Measurements from ENCODE around the gene RTL10. TPM values are rescaled to one million over a fixed set of nuclear protein-coding genes. Genes with fewer than 3 reads are reported as not detected.
A peak's percentile ranks its signal among the peaks of the same experiment; 100 is the strongest.

Gene RTL10
- total and polyA plus RNA-seq, 2 of the 13 experiments (the other 11 are each of a cell fraction or from before 2014, with no cell fraction given) = 14.1 to 15.8 TPM

DNA sequence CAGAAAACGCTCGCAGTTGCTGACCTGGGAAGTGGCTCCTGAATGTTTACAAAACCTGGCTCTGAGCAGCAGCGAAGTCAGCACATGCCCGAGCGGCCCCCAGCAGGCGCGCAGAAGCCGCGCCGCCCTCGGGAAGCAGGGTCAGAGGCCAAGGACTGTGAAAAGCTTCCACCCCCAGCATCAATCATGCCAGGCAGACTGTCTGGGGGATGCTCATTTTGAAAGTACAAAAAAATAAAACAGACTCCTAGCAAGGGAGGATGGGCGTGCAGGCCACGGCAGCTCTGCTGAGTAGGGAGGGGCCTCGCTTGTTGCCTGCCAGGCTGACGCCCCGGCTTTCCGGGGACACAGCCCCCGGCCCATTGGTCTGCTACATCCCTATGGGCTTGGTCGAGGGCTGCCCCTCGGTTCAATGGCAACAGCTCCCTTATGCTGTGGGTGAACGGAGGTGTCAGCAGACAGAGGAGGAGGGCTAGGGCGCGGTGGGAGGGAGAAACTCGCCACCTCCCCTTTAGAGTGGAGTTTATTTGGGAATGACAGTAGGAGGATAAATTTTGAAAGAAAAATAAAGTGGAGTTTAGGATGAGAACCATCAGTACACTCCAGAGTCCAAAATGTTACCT is 37.7 kb upstream of the RTL10 start (continued):
- TF ChIP-seq ATM (IDR thresholded peaks at IDR 0.05; ENCODE audit: borderline replicate concordance) = no peak
- peak in 1 of 2 experiments; percentile 60; a peak in 2 of 4 replicates for TF ChIP-seq EP300 (IDR thresholded peaks at IDR 0.05; ENCODE audit: low read depth in 2 of 2, low read length in 2 of 2)
- peak; percentile 51; the same call in 1 of the 2 replicates for TF ChIP-seq EP300 (CRISPR knock-in tag; IDR thresholded peaks at IDR 0.05; ENCODE audit: borderline replicate concordance)
- TF ChIP-seq, protein P1, sequence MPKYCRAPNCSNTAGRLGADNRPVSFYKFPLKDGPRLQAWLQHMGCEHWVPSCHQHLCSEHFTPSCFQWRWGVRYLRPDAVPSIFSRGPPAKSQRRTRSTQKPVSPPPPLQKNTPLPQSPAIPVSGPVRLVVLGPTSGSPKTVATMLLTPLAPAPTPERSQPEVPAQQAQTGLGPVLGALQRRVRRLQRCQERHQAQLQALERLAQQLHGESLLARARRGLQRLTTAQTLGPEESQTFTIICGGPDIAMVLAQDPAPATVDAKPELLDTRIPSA (CRISPR knock-in tag; IDR thresholded peaks at IDR 0.05; ENCODE audit: borderline replicate concordance) = peak; percentile 94
- TF ChIP-seq, protein P2, sequence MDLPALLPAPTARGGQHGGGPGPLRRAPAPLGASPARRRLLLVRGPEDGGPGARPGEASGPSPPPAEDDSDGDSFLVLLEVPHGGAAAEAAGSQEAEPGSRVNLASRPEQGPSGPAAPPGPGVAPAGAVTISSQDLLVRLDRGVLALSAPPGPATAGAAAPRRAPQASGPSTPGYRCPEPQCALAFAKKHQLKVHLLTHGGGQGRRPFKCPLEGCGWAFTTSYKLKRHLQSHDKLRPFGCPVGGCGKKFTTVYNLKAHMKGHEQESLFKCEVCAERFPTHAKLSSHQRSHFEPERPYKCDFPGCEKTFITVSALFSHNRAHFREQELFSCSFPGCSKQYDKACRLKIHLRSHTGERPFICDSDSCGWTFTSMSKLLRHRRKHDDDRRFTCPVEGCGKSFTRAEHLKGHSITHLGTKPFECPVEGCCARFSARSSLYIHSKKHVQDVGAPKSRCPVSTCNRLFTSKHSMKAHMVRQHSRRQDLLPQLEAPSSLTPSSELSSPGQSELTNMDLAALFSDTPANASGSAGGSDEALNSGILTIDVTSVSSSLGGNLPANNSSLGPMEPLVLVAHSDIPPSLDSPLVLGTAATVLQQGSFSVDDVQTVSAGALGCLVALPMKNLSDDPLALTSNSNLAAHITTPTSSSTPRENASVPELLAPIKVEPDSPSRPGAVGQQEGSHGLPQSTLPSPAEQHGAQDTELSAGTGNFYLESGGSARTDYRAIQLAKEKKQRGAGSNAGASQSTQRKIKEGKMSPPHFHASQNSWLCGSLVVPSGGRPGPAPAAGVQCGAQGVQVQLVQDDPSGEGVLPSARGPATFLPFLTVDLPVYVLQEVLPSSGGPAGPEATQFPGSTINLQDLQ (CRISPR knock-in tag; IDR thresholded peaks at IDR 0.05) = peak; percentile 92
- TF ChIP-seq HOXA5 (CRISPR knock-in tag; IDR thresholded peaks at IDR 0.05) = peak; percentile 98
- TF ChIP-seq ZSCAN12 (CRISPR knock-in tag; IDR thresholded peaks at IDR 0.05) = peak; percentile 99
- TF ChIP-seq ZFP82 (CRISPR knock-in tag; IDR thresholded peaks at IDR 0.05; ENCODE audit: borderline replicate concordance) = peak; percentile 93; the same call in 1 of the 2 replicates
- TF ChIP-seq REL (CRISPR knock-in tag; conservative IDR thresholded peaks at IDR 0.05) = peak; percentile 86; the same call in 1 of the 2 replicates
- TF ChIP-seq ZNF772 (CRISPR knock-in tag; IDR thresholded peaks at IDR 0.05) = peak; percentile 99
- TF ChIP-seq, protein P3, sequence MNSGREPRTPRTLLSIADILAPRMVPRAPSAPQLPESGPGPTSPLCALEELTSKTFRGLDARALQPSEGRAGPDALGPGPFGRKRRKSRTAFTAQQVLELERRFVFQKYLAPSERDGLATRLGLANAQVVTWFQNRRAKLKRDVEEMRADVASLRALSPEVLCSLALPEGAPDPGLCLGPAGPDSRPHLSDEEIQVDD (CRISPR knock-in tag; IDR thresholded peaks at IDR 0.05; ENCODE audit: borderline replicate concordance) = peak; percentile 94; the same call in 1 of the 2 replicates
- TF ChIP-seq ZNF547 (CRISPR knock-in tag; IDR thresholded peaks at IDR 0.05) = peak; percentile 98
- peak; percentile 98 for TF ChIP-seq SNAI1 (CRISPR knock-in tag; IDR thresholded peaks at IDR 0.05; ENCODE audit: borderline replicate concordance)
- TF ChIP-seq KLF11 (CRISPR knock-in tag; IDR thresholded peaks at IDR 0.05) = peak; percentile 98
- no peak for TF ChIP-seq CHD4 (IDR thresholded peaks at IDR 0.05; ENCODE audit: borderline replicate concordance, low read length)
- peak; percentile 52; the same call in 1 of the 2 replicates for TF ChIP-seq CHCHD3 (CRISPR knock-in tag; IDR thresholded peaks at IDR 0.05)
- TF ChIP-seq, protein P4, sequence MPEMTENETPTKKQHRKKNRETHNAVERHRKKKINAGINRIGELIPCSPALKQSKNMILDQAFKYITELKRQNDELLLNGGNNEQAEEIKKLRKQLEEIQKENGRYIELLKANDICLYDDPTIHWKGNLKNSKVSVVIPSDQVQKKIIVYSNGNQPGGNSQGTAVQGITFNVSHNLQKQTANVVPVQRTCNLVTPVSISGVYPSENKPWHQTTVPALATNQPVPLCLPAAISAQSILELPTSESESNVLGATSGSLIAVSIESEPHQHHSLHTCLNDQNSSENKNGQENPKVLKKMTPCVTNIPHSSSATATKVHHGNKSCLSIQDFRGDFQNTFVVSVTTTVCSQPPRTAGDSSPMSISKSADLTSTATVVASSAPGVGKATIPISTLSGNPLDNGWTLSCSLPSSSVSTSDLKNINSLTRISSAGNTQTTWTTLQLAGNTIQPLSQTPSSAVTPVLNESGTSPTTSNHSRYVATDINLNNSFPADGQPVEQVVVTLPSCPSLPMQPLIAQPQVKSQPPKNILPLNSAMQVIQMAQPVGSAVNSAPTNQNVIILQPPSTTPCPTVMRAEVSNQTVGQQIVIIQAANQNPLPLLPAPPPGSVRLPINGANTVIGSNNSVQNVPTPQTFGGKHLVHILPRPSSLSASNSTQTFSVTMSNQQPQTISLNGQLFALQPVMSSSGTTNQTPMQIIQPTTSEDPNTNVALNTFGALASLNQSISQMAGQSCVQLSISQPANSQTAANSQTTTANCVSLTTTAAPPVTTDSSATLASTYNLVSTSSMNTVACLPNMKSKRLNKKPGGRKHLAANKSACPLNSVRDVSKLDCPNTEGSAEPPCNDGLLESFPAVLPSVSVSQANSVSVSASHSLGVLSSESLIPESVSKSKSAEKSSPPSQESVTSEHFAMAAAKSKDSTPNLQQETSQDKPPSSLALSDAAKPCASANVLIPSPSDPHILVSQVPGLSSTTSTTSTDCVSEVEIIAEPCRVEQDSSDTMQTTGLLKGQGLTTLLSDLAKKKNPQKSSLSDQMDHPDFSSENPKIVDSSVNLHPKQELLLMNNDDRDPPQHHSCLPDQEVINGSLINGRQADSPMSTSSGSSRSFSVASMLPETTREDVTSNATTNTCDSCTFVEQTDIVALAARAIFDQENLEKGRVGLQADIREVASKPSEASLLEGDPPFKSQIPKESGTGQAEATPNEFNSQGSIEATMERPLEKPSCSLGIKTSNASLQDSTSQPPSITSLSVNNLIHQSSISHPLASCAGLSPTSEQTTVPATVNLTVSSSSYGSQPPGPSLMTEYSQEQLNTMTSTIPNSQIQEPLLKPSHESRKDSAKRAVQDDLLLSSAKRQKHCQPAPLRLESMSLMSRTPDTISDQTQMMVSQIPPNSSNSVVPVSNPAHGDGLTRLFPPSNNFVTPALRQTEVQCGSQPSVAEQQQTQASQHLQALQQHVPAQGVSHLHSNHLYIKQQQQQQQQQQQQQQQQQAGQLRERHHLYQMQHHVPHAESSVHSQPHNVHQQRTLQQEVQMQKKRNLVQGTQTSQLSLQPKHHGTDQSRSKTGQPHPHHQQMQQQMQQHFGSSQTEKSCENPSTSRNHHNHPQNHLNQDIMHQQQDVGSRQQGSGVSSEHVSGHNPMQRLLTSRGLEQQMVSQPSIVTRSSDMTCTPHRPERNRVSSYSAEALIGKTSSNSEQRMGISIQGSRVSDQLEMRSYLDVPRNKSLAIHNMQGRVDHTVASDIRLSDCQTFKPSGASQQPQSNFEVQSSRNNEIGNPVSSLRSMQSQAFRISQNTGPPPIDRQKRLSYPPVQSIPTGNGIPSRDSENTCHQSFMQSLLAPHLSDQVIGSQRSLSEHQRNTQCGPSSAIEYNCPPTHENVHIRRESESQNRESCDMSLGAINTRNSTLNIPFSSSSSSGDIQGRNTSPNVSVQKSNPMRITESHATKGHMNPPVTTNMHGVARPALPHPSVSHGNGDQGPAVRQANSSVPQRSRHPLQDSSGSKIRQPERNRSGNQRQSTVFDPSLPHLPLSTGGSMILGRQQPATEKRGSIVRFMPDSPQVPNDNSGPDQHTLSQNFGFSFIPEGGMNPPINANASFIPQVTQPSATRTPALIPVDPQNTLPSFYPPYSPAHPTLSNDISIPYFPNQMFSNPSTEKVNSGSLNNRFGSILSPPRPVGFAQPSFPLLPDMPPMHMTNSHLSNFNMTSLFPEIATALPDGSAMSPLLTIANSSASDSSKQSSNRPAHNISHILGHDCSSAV (CRISPR knock-in tag; IDR thresholded peaks at IDR 0.05; ENCODE audit: borderline replicate concordance) = no peak; the same call in 1 of the 2 replicates
- TF ChIP-seq ZNF879 (CRISPR knock-in tag; IDR thresholded peaks at IDR 0.05) = peak; percentile 97

Data from HepG2 (cell line).